Right lobe of liver (tissue), 6 donors: ENCODE measurements around the gene JMY. TPM values are rescaled to one million over a fixed set of nuclear protein-coding genes. Genes with fewer than 3 reads are reported as not detected.
A peak's percentile ranks its signal among the peaks of the same experiment; 100 is the strongest.

Experiments used
- ATAC-seq, 4 donors: fragments of 200-7000 bp; cut with Tn5 transposase; one replicate each; pipeline ENCODE4 v1.9.1; 2020; ENCODE audit warnings: mild to moderate bottlenecking in 4 of 4, moderate library complexity in 4 of 4
- DNase-seq, 3 donors: peaks; one replicate each; pipeline ENCODE4 v3.0.0-alpha.2; 2020
- H3K27ac ChIP-seq, 3 donors: fragments of 200-600 bp; one replicate each; pipeline ENCODE4 v1.8.0; 2022
- H3K27me3 ChIP-seq, 2 donors: fragments of 200-600 bp; one replicate each; pipeline ENCODE4 v1.8.0; 2022
- H3K36me3 ChIP-seq, 4 donors: fragments of 200-600 bp; sonication (generic) in 1 of 4; one replicate each; pipeline versions ENCODE4 v1.5.1 to v1.8.0; 2017 to 2022; ENCODE audit warnings: control low read depth in 1 of 4
- H3K4me1 ChIP-seq, 4 donors: fragments of 200-600 bp; sonication (generic) in 1 of 4; one replicate each; pipeline versions ENCODE4 v1.5.1 to v1.8.0; 2017 to 2022; ENCODE audit warnings: control low read depth in 1 of 4
- H3K4me3 ChIP-seq, 3 donors: fragments of 200-600 bp; one replicate each; pipeline ENCODE4 v1.8.0; 2022
- H3K9me3 ChIP-seq, 4 donors: fragments of 200-600 bp; sonication (generic) in 1 of 4; one replicate each; pipeline versions ENCODE4 v1.5.1 to v1.8.0; 2017 to 2022; ENCODE audit warnings: control low read depth in 1 of 4
- CTCF ChIP-seq, 4 donors: fragments of 200-600 bp in 3 of 4; fragments of 450-650 bp in 1 of 4; IDR thresholded peaks; one replicate each; pipeline versions ENCODE4 v1.5.1 to v1.8.0; 2016 to 2022; ENCODE audit warnings: antibody characterized with exemption in 4 of 4, mild to moderate bottlenecking in 2 of 4
- POLR2A ChIP-seq: fragments of 450-650 bp; IDR thresholded peaks from one replicate; pipeline ENCODE4 v1.6.1; 2017; ENCODE audit warnings: antibody characterized with exemption, mild to moderate bottlenecking
- WGBS: methylation state at CpG from one replicate; pipeline ENCODE4 v1.1.6; 2018; ENCODE audit warnings: low coverage, low lambda C conversion rate; ENCODE audit not compliant: insufficient coverage; ENCODE audit errors: missing lambda C conversion rate; 5-methylcytosine and 5-hydroxymethylcytosine counted together
- intact Hi-C, 2 donors: fragments of 100-400 bp; cut with DNase I; formaldehyde crosslinking; loops; one replicate each; pipeline versions ENCODE4 v1.11.2 to v1.14.1; 2022
- total RNA-seq, 6 experiments: library from RNA; depleted of rRNA in 2 of 6; stranded (reverse); fragments of >200 nt in 2 of 6; fragmentation: NEBNext Ultra II Directional in 3 of 6; extraction: Animal tissue kit (Norgen Biotek cat#: 25700) in 3 of 6; gene quantifications; one replicate each; pipeline versions ENCODE4 v1.1.0 to v1.2.4, GENCODE V29; 2016 to 2023
- donor health status: DM: no; HTN: yes; CAD: no.
- donor health status: DM: no; HTN: no; CAD: no.
- donor health status: DM: no; HTN: no; CAD: no.
- donor health status: DM: no; HTN: yes; CAD: no.
- donor health status: DM: no; HTN: yes; CAD: no.

Gene JMY
- total RNA-seq, 6 experiments from 2014 or later = 3.6 to 8.3 (median 6.8) TPM

GRCh38 chr5:79258801-79259200 lies 22.9 kb downstream of the JMY start:
- Histone ChIP-seq H3K9me3 (no peaks in the 10 kb centered on the region), H3K27ac (no peak overlapping the region), H3K36me3 (no peaks in the 10 kb centered on the region), H3K4me1 (no peaks in the 10 kb centered on the region), H3K4me3 (no peak overlapping the region), H3K27me3 (no peaks in the 10 kb centered on the region)
- 94% methylated on average over 2 of the region's 4 CpGs for WGBS
- TF ChIP-seq CTCF (IDR thresholded peaks at IDR 0.05) = no peak
- ATAC-seq (no peak), DNase-seq (no peak)
- intact Hi-C loops = no loop called here

DNA sequence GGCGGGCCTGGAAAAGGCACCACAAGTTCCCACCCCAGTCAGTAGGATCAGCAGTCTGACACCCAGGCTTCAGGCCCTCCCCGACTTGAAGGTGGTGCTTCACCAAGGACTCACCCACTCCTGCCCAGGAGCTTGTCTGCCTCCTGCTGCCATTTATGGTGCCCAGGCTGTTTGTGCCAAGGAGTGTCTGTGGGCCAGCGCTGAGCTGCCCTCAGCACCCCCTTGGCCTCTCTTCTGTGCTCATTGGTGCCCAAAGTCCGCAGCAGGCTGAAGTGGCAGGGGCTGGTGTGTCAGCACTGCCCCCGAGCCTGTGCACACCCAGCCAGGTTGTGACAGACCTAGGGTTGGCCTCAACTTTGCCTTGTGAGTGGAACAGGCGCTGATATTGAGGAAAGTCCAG lies 23.5 kb downstream of the JMY start:
- TF ChIP-seq POLR2A (no peak), CTCF (IDR thresholded peaks at IDR 0.05) (no peak)
- Histone ChIP-seq H3K36me3 (no peaks in the 10 kb centered on the region), H3K27me3 (no peaks in the 10 kb centered on the region), H3K9me3 (no peaks in the 10 kb centered on the region), H3K4me1 (no peaks in the 10 kb centered on the region), H3K27ac (no peak overlapping the region), H3K4me3 (no peak overlapping the region)
- DNase-seq (no peak), ATAC-seq (peak in 1 of 4 donors; percentile 7)
- intact Hi-C loops = no loop called here
- 20% methylated on average over 1 of the region's 6 CpGs for WGBS

DNA sequence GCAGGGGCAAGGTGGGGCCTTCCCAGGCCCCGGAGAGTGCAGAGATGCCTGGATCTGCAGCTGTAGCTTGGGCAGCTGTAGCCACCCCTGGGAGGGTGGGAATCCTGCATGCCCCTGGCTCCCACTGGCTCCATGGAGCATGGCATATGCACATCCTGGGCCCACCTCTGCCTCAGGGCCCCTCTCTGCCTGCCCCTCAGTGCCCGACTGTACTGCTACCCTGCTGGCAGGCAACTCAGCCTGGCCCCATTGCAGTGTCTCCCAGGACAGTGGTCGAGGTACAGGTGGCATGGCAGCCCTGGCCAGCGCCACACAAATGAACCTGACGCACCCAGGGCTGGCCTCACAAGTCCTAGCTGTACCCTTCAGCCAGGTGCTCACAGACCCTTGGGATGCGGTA lies 23.9 kb downstream of the JMY start:
- TF ChIP-seq CTCF (IDR thresholded peaks at IDR 0.05) = no peak
- no peak for TF ChIP-seq POLR2A
- ATAC-seq (peak in 1 of 4 donors; percentile 33), DNase-seq (no peak)
- Histone ChIP-seq H3K9me3 (no peaks in the 10 kb centered on the region), H3K4me3 (no peak overlapping the region), H3K4me1 (no peaks in the 10 kb centered on the region), H3K27me3 (no peaks in the 10 kb centered on the region), H3K27ac (no peak overlapping the region), H3K36me3 (no peaks in the 10 kb centered on the region)
- no CpG with 5 or more reads among the region's 6 CpGs for WGBS
- intact Hi-C loops = no loop called here

- no peaks in the 10 kb centered on the region for H3K36me3 ChIP-seq
- no peak overlapping the region for H3K27ac ChIP-seq
- ATAC-seq = no peak
- H3K27me3 ChIP-seq = no peaks in the 10 kb centered on the region
- no peaks in the 10 kb centered on the region for H3K9me3 ChIP-seq
- no peak overlapping the region for H3K4me3 ChIP-seq
- TF ChIP-seq CTCF (IDR thresholded peaks at IDR 0.05) (no peak), POLR2A (no peak)
- H3K4me1 ChIP-seq = no peaks in the 10 kb centered on the region
- DNase-seq = no peak
- WGBS = 86% methylated on average over 4 of the region's 4 CpGs
- intact Hi-C loops = no loop called here
Observed at GRCh38 chr5:79261897-79262296, 26.0 kb downstream of the JMY start.

DNA sequence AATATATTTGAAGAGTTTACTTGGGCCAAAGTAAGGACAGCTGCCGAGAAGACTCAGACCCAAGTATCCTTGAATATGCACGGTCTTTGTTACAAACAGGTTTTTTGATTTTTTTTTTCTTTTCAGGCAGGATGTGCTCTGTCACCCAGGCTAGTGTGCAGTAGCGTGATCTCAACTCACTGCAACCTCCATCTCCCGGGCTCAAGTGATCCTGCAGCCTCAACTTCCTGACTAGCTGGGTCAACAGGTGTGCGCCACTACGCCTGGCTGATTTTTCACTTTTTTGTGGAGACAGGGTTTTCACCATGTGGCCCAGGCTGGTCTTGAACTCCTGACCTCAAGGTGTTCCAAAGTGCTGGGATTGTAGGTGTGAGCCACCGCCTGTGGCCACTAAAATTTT lies 27.4 kb downstream of the JMY start:
- Histone ChIP-seq H3K27ac (no peak overlapping the region), H3K36me3 (no peaks in the 10 kb centered on the region), H3K4me1 (no peaks in the 10 kb centered on the region), H3K27me3 (no peaks in the 10 kb centered on the region), H3K4me3 (no peak overlapping the region), H3K9me3 (no peaks in the 10 kb centered on the region)
- DNase-seq (no peak), ATAC-seq (no peak)
- no peak for TF ChIP-seq POLR2A
- TF ChIP-seq CTCF (IDR thresholded peaks at IDR 0.05) = no peak
- 83% methylated on average over 7 of the region's 7 CpGs for WGBS
- intact Hi-C loops = no loop called here
